ENCODE results near the gene SERGEF.
A peak's percentile ranks its signal among the peaks of the same experiment; 100 is the strongest.

The SERGEF gene

GRCh38 chr11:17782145-17782544, 230.7 kb downstream of the SERGEF start:
- no peak for DNase-seq (ENCODE audit: low spot score)

- DNase-seq (ENCODE audit: low spot score) = no peak
Observed at GRCh38 chr11:17781626-17782025, 231.2 kb downstream of the SERGEF start.

- DNase-seq (ENCODE audit: low spot score) = peak; percentile 28
Observed at GRCh38 chr11:17781221-17781620, 231.6 kb downstream of the SERGEF start.

GRCh38 chr11:17780668-17781067, 232.2 kb downstream of the SERGEF start:
- no peak for DNase-seq (ENCODE audit: low spot score)

- DNase-seq (ENCODE audit: low spot score) = no peak
Observed at GRCh38 chr11:17779861-17780594, 232.8 kb downstream of the SERGEF start.

GRCh38 chr11:17778956-17779860, 233.6 kb downstream of the SERGEF start:
- DNase-seq (ENCODE audit: low spot score) = no peak

- no peak for DNase-seq (ENCODE audit: low spot score)
Observed at GRCh38 chr11:17778352-17778751, 234.5 kb downstream of the SERGEF start.

- DNase-seq (ENCODE audit: low spot score) = no peak
Observed at GRCh38 chr11:17777738-17778091, 235.1 kb downstream of the SERGEF start.

GRCh38 chr11:17777086-17777737, 235.6 kb downstream of the SERGEF start:
- no peak for DNase-seq (ENCODE audit: low spot score)

GRCh38 chr11:17776212-17776875, 236.5 kb downstream of the SERGEF start:
- DNase-seq (ENCODE audit: low spot score) = no peak

GRCh38 chr11:17775507-17776211, 237.2 kb downstream of the SERGEF start:
- DNase-seq (ENCODE audit: low spot score) = no peak

GRCh38 chr11:17775035-17775348, 237.9 kb downstream of the SERGEF start:
- DNase-seq (ENCODE audit: low spot score) = no peak

GRCh38 chr11:17774232-17775034, 238.4 kb downstream of the SERGEF start:
- no peak for DNase-seq (ENCODE audit: low spot score)

- no peak for DNase-seq (ENCODE audit: low spot score)
Observed at GRCh38 chr11:17773674-17774073, 239.2 kb downstream of the SERGEF start.

GRCh38 chr11:17772704-17773600, 239.9 kb downstream of the SERGEF start:
- no peak for DNase-seq (ENCODE audit: low spot score)

- no peak for DNase-seq (ENCODE audit: low spot score)
Observed at GRCh38 chr11:17771841-17772401, 240.9 kb downstream of the SERGEF start.

GRCh38 chr11:17771415-17771814, 241.4 kb downstream of the SERGEF start:
- no peak for DNase-seq (ENCODE audit: low spot score)

GRCh38 chr11:17770917-17771316, 241.9 kb downstream of the SERGEF start:
- no peak for DNase-seq (ENCODE audit: low spot score)

- no peak for DNase-seq (ENCODE audit: low spot score)
Observed at GRCh38 chr11:17770048-17770652, 242.7 kb downstream of the SERGEF start.

Measured in left forelimb (tissue), 1 donor.